PFSK-1 (cell line): ENCODE results near the gene SORT1.

ENCODE experiments used
- FOXP2 ChIP-seq: optimal IDR thresholded peaks from 2 replicates; pipeline ENCODE3; 2011; ENCODE audit warnings: borderline replicate concordance, control low read depth, inconsistent platforms; ENCODE audit not compliant: insufficient read depth; ENCODE audit errors: extremely low read length, extremely low read depth
- POLR2AphosphoS5 ChIP-seq: IDR thresholded peaks from 2 replicates; pipeline ENCODE4 v1.6.1; 2012; ENCODE audit warnings: low read depth, mild to moderate bottlenecking, control low read depth, low read length, moderate library complexity
- SIN3A ChIP-seq: IDR thresholded peaks from 2 replicates; pipeline ENCODE4 v1.6.1; 2012; ENCODE audit warnings: mild to moderate bottlenecking, low read length, moderate library complexity, borderline replicate concordance; ENCODE audit not compliant: insufficient read depth
- TAF1 ChIP-seq: IDR thresholded peaks from 2 replicates; pipeline ENCODE4 v1.6.1; 2012; ENCODE audit warnings: low read length, control low read depth, borderline replicate concordance; ENCODE audit not compliant: insufficient read depth
- TF ChIP-seq, protein P1 (sequence below), 2 experiments: IDR thresholded peaks; 2 replicates each; pipeline versions ENCODE4 v1.6.1 to v1.8.0; 2011 to 2012; ENCODE audit warnings: low read depth in 2 of 2, low read length in 2 of 2, control low read depth in 1 of 2, inconsistent platforms in 1 of 2, mild to moderate bottlenecking in 1 of 2, moderate library complexity in 1 of 2; ENCODE audit not compliant: insufficient read depth in 1 of 2

SORT1 gene

DNA sequence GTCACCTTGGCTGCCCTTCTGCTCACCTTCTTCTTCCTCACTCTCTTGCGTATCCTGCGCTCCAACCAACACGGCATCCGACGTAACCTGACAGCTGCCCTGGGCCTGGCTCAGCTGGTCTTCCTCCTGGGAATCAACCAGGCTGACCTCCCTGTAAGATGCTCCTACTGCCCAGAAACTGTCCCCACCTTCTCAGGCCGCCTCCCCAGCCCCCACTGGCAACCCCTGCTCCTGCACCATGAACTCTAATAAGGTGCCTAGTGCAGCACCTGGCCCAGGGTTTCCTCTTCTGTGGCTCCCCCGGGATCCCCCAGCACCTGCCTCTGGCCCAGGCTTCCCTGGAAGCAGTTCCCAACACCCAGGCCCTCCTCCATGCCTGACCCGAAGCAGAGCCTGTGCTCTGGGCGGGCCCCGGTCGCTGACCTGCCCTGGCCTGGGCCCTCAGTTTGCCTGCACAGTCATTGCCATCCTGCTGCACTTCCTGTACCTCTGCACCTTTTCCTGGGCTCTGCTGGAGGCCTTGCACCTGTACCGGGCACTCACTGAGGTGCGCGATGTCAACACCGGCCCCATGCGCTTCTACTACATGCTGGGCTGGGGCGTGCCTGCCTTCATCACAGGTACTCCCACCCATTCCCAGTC is 127.6 kb downstream of the SORT1 start:
- TF ChIP-seq SIN3A (no peak), TAF1 (no peak), FOXP2 (no peak), POLR2AphosphoS5 (no peak)
- TF ChIP-seq, protein P1, sequence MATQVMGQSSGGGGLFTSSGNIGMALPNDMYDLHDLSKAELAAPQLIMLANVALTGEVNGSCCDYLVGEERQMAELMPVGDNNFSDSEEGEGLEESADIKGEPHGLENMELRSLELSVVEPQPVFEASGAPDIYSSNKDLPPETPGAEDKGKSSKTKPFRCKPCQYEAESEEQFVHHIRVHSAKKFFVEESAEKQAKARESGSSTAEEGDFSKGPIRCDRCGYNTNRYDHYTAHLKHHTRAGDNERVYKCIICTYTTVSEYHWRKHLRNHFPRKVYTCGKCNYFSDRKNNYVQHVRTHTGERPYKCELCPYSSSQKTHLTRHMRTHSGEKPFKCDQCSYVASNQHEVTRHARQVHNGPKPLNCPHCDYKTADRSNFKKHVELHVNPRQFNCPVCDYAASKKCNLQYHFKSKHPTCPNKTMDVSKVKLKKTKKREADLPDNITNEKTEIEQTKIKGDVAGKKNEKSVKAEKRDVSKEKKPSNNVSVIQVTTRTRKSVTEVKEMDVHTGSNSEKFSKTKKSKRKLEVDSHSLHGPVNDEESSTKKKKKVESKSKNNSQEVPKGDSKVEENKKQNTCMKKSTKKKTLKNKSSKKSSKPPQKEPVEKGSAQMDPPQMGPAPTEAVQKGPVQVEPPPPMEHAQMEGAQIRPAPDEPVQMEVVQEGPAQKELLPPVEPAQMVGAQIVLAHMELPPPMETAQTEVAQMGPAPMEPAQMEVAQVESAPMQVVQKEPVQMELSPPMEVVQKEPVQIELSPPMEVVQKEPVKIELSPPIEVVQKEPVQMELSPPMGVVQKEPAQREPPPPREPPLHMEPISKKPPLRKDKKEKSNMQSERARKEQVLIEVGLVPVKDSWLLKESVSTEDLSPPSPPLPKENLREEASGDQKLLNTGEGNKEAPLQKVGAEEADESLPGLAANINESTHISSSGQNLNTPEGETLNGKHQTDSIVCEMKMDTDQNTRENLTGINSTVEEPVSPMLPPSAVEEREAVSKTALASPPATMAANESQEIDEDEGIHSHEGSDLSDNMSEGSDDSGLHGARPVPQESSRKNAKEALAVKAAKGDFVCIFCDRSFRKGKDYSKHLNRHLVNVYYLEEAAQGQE (IDR thresholded peaks at IDR 0.05; ENCODE audit: insufficient read depth in 1 of 2, low read depth in 2 of 2, low read length in 2 of 2): no peak

DNA sequence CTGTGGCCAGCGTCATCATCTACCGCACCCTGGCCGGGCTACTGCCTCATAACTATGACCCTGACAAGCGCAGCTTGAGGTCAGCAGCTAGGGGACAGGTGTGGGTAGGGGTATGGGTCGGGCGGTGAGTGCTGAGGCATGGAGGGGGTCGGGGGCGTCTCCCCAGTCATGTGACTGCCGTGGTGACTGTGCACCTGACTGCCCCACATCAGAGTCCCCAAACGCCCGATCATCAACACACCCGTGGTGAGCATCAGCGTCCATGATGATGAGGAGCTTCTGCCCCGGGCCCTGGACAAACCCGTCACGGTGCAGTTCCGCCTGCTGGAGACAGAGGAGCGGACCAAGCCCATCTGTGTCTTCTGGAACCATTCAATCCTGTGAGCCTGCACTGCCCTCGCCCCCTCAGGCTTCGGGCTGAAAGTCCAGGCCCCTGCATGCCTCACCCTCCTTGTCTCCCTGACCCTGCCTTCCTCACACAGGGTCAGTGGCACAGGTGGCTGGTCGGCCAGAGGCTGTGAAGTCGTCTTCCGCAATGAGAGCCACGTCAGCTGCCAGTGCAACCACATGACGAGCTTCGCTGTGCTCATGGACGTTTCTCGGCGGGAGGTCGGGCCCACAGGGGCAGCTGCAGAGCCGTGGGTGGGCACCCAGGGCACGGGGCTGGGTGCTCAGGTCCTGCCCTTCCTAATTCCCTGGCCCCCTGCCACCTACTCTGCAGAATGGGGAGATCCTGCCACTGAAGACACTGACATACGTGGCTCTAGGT is 128.3 kb downstream of the SORT1 start:
- TF ChIP-seq TAF1 (no peak), SIN3A (no peak)
- TF ChIP-seq, protein P1 (IDR thresholded peaks at IDR 0.05; ENCODE audit: insufficient read depth in 1 of 2, low read depth in 2 of 2, low read length in 2 of 2): no peak

DNA sequence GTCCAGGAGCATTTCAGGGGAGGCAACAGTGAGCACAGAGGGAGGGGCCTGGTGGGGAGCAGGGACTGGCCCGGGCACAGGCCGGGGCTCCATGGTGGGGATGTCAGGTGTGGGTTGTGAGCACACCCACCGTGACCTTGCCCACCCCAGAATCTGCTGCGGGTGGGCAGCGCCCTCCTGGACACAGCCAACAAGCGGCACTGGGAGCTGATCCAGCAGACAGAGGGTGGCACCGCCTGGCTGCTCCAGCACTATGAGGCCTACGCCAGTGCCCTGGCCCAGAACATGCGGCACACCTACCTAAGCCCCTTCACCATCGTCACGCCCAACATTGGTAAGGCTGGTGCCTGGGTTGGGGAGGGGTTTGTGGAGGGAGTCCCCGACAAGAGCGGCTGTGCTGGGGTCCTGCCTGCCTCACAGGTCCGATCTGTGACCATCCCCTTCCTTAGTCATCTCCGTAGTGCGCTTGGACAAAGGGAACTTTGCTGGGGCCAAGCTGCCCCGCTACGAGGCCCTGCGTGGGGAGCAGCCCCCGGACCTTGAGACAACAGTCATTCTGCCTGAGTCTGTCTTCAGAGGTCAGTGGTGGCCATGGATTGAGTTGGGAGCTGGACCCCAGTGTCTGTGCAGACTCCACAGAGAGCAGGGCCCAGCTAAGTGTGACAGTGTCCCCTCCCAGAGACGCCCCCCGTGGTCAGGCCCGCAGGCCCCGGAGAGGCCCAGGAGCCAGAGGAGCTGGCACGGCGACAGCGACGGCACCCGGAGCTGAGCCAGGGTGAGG is 129.1 kb downstream of the SORT1 start:
- TF ChIP-seq SIN3A: no peak
- TF ChIP-seq, protein P1 (IDR thresholded peaks at IDR 0.05; ENCODE audit: insufficient read depth in 1 of 2, low read depth in 2 of 2, low read length in 2 of 2): no peak
- TF ChIP-seq POLR2AphosphoS5: no peak
- TF ChIP-seq TAF1: no peak
- no peak for TF ChIP-seq FOXP2

DNA sequence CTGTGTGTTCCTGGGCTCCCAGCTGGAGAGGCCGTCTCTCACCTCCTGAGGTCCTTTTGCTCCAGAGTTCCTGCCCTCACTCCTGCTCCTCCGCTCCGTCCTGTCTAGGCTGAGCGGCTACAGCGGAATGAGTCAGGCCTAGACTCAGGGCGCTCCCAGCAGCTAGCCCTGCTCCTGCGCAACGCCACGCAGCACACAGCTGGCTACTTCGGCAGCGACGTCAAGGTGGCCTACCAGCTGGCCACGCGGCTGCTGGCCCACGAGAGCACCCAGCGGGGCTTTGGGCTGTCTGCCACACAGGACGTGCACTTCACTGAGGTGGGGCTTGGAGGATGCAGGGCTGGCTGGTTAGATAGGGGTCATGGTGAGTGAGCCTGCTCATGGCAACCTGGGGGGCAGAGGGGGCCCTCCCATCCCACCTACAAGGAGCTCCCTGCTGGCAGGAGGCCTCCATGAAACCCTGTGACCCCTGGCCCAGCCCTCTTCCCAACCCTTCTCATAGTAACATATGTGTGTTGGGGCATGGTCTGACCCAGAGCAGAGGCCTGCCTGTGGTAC is 129.9 kb downstream of the SORT1 start:
- TF ChIP-seq, protein P1 (IDR thresholded peaks at IDR 0.05; ENCODE audit: insufficient read depth in 1 of 2, low read depth in 2 of 2, low read length in 2 of 2): no peak
